ENCODE data around the gene TXNDC15. TPM values are rescaled to one million over a fixed set of nuclear protein-coding genes. Genes with fewer than 3 reads are reported as not detected.

Gene TXNDC15, protein sequence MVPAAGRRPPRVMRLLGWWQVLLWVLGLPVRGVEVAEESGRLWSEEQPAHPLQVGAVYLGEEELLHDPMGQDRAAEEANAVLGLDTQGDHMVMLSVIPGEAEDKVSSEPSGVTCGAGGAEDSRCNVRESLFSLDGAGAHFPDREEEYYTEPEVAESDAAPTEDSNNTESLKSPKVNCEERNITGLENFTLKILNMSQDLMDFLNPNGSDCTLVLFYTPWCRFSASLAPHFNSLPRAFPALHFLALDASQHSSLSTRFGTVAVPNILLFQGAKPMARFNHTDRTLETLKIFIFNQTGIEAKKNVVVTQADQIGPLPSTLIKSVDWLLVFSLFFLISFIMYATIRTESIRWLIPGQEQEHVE
- 83.1 and 175 TPM in 2 replicates for total RNA-seq

DNA sequence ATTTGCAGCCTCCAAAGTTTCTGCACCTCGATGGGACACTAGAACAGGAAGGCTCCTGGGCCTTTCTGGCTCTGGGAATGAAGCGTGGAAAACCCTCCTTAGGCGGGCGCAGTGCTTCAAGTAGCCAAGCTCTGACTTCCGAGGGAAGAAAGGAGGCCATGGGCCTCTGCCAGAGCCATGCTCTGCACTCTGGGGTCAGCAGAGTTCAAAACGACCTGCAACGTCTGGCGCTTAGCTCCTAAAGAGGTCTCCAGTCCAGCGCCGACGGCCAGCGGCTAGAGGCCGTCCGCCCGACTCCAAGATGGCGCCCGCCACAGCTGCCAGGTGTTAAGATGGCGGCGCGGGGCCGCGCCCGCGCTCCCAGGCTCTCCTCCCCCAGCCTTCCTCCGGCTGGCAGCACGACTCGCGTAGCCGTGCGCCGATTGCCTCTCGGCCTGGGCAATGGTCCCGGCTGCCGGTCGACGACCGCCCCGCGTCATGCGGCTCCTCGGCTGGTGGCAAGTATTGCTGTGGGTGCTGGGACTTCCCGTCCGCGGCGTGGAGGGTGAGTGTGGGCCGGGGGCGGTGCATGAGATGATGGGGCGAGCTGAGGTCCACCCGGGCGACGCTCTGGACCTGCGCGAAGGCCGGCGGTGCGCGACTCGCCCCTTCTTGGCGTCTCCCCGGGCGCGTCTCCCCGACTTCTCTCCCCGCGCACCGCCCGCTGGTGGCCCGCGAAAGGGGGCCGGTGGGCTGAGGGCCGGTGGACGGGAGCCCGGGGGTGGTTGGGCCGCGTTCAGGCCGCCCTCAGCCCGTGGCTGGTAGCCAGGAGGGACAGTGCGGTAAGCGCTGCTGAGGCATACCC lies at the start of gene TXNDC15:
Gene TXNDC15 (plus strand): TSS at position 385 of the 844 bp plus-strand sequence. CDS start 57 bp downstream, at position 442.

GRCh38 chr5:134845852-134846640 lies 28.1 kb upstream of the TXNDC15 start, which contains the start of gene C5orf24:
C5orf24 (plus strand) TSS chr5:134845968; CDS start chr5:134854901, 8,933 bp downstream.

DNA sequence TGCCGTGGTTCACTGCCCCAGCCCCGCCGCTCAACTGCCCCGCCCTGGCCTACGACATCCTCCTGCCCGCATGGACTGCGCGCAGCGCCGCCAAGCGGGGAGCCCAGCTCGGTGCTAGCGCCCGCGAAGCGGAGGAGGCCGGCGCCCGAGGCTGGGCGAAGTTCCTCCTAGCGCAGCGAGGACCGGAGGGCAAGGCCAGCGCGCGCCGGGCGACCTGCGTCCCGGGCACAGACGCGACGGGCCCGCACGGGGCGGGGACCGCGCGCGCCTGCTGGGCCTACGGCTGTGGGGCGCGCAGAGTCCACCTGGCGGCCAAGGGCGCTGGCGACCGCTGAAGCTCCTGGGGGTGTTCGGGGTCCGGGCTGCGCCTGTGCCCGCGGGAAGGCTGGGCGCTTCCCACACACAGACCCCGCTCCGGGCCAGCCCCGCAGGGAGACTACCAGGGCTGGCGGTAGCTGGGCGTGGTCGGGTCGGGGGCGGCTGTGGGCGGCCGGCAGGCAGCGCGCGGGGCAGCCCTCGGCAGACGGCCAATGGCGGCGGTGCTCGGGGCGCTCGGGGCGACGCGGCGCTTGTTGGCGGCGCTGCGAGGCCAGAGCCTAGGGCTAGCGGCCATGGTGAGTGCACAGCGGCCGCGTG lies 30.6 kb downstream of the TXNDC15 start, which contains the start of gene PCBD2:
Gene PCBD2 (plus strand): TSS at position 522 of the 636 bp plus-strand sequence. CDS start 9 bp downstream, at position 531.

Other genes with a start within 250 kb of the TXNDC15 start
- gene SAR1B, start 241.5 kb upstream of the TXNDC15 start, total RNA-seq = 35.4 and 38.7 TPM in 2 replicates
- gene SEC24A, start 225.6 kb upstream of the TXNDC15 start, total RNA-seq = 21.8 and 34.0 TPM in 2 replicates
- gene CAMLG, start 135.8 kb upstream of the TXNDC15 start, total RNA-seq = 22.7 and 46.4 TPM in 2 replicates
- 13.9 and 15.3 TPM in 2 replicates for gene DDX46, start 115.6 kb upstream of the TXNDC15 start, total RNA-seq
- gene C5orf24, start 28.4 kb upstream of the TXNDC15 start, total RNA-seq = 31.6 and 40.5 TPM in 2 replicates
- gene PCBD2, start 30.8 kb downstream of the TXNDC15 start, total RNA-seq = 2.3 and 3.6 TPM in 2 replicates
- not detected in 2 replicates for gene CATSPER3, start 93.5 kb downstream of the TXNDC15 start, total RNA-seq
- not detected in 2 replicates for gene PITX1, start 159.9 kb downstream of the TXNDC15 start, total RNA-seq

Data from cardiac atrium fibroblast (primary cell).